ENCODE data around the gene SIL1.
A peak's percentile ranks its signal among the peaks of the same experiment; 100 is the strongest.

DNA sequence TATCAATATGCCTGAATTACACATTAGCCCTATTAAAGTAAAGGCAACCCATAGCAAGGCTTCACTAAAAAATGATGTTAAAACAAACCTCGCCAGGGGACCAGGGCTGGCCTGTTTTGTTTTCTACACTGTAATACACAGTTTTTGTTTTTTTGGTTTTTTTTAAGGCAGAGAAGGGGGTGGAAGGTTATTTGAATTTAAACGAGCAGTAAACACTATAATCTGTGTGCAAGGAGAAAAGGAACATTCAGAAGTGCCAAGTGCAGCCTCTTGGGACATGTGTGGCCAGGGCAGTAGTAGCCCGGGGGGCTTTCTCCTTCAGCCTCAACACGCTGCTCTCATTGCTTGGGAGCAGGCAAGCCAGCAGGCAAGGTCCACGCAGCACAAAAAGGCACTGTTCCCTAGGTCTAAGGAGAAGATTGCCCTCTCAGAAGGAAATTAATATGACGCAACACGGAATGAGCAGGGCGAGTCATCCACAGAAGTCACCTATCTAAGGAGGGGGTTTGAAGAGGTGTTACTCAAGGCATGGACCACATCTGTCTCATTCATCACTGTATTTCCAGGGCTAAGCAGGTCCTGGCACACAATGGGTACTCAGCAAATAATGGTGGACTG is 16.2 kb downstream of the SIL1 start:
- TF ChIP-seq, protein P1, sequence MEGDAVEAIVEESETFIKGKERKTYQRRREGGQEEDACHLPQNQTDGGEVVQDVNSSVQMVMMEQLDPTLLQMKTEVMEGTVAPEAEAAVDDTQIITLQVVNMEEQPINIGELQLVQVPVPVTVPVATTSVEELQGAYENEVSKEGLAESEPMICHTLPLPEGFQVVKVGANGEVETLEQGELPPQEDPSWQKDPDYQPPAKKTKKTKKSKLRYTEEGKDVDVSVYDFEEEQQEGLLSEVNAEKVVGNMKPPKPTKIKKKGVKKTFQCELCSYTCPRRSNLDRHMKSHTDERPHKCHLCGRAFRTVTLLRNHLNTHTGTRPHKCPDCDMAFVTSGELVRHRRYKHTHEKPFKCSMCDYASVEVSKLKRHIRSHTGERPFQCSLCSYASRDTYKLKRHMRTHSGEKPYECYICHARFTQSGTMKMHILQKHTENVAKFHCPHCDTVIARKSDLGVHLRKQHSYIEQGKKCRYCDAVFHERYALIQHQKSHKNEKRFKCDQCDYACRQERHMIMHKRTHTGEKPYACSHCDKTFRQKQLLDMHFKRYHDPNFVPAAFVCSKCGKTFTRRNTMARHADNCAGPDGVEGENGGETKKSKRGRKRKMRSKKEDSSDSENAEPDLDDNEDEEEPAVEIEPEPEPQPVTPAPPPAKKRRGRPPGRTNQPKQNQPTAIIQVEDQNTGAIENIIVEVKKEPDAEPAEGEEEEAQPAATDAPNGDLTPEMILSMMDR (IDR thresholded peaks at IDR 0.05): no peak
- TF ChIP-seq CEBPB (IDR thresholded peaks at IDR 0.05): peak; percentile 57 to 68; a peak in 3 of 4 replicates
- no peak for TF ChIP-seq HOXB13 (CRISPR knock-in tag; IDR thresholded peaks at IDR 0.05; ENCODE audit: low read depth)
- TF ChIP-seq CHD2 (IDR thresholded peaks at IDR 0.05; ENCODE audit: low read length, partially characterized antibody): no peak

All from A549 (cell line).